Measurements from ENCODE around the gene AGO4. TPM values are rescaled to one million over a fixed set of nuclear protein-coding genes. Genes with fewer than 3 reads are reported as not detected.

The AGO4 gene
- total and polyA plus RNA-seq, 2 of the 8 experiments (the other 6 are each of a cell fraction or from before 2014, with no cell fraction given), result 5.5 to 7.7 TPM

DNA sequence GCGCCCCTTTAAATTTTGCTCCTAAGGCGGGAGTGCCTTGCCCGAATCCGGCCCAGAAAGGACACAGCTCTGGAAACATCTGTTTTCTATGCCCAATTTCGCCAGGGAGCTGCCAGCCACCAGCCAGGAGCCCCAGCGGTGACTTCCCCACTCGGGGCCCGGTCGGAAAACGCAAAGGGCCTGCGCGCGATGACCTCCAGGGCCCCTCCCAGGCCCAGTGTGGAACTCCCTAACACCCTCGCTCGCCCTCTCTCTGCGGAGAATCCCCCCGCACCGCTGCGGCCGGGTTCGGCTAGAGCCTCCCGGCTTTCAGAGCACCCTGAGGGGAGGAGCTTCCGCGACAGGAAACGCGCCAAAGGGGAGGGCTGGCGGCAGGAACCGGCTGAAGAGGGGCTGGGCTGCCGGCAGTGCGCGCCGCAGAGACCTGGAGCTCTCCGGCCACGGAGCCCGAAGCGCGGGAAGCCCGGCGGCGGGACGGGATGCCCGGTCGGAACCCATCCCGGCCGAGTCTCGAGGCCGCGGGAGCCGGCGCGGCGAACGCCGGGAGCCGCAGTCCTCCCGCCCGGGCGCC lies 38.5 kb upstream of the AGO4 start:
- Histone ChIP-seq H3K23ac (ENCODE audit: insufficient read length) (no peak overlapping the region), H3K4me3 (ENCODE audit: extremely low read depth in 1 of 4, insufficient read depth in 2 of 4, low read depth in 3 of 4, low read length in 4 of 4) (peak overlapping the region; percentile 76 to 92 (median 80)), H2BK12ac (ENCODE audit: low read depth, low read length) (no peak overlapping the region), H2BK20ac (ENCODE audit: low read length) (no peak overlapping the region), H4K91ac (replicated peaks; ENCODE audit: insufficient read length, low read length) (peak overlapping the region; percentile 17), H3K27ac (ENCODE audit: low read depth, low read length) (peak overlapping the region; percentile 80), H3K9me3 (ENCODE audit: insufficient read depth in 2 of 2, low read depth in 1 of 2, low read length in 1 of 2) (no peaks in the 10 kb centered on the region), H3K4ac (replicated peaks; ENCODE audit: insufficient read length, low read depth, low read length) (no peak overlapping the region), H3K23me2 (ENCODE audit: low read depth, low read length) (no peaks in the 10 kb centered on the region), H3K9ac (replicated peaks in 1 of 4; ENCODE audit: extremely low read depth in 1 of 4, low read depth in 3 of 4, low read length in 3 of 4) (peak overlapping the region; percentile 87 to 95 (median 90)), H3K79me2 (ENCODE audit: control insufficient read depth in 1 of 2, insufficient read depth in 2 of 2, low read length in 2 of 2) (peaks cover 2 to 33% of the 10 kb centered on the region in 2 experiments; a peak in 3 of 4 replicates), H2BK5ac (ENCODE audit: low read depth, low read length) (no peak overlapping the region; the same call in 1 of the 2 replicates), H2AFZ (ENCODE audit: low read length) (no peak overlapping the region), H4K8ac (ENCODE audit: extremely low read depth, insufficient read depth, low read length) (peak overlapping the region; percentile 92; the same call in 1 of the 2 replicates), H2BK120ac (replicated peaks; ENCODE audit: low read depth, low read length) (peak overlapping the region; percentile 28), H3K18ac (ENCODE audit: extremely low read depth, low read length) (no peak overlapping the region), H3K56ac (replicated peaks; ENCODE audit: insufficient read length, low read depth, low read length) (peak overlapping the region; percentile 89), H3K79me1 (ENCODE audit: low read depth, low read length) (no peaks in the 10 kb centered on the region), H3K14ac (ENCODE audit: insufficient read length) (no peak overlapping the region), H3K27me3 (replicated peaks in 1 of 4; ENCODE audit: control insufficient read depth in 3 of 4, extremely low read depth in 1 of 4, insufficient read depth in 3 of 4, low read length in 3 of 4) (no peaks in the 10 kb centered on the region), H3K4me2 (ENCODE audit: insufficient read depth in 1 of 2, low read depth in 2 of 2, low read length in 2 of 2) (peak overlapping the region; percentile 71 to 79), H4K20me1 (replicated peaks in 1 of 2; ENCODE audit: control insufficient read depth in 1 of 2, insufficient read depth in 2 of 2, low read length in 2 of 2) (peaks cover 0 to 3% of the 10 kb centered on the region in 2 experiments), H3K4me1 (replicated peaks in 1 of 4; ENCODE audit: control insufficient read depth in 3 of 4, insufficient read depth in 4 of 4, low read length in 3 of 4) (no peaks in the 10 kb centered on the region; a peak in 1 of 7 replicates), H3K36me3 (ENCODE audit: control insufficient read depth in 2 of 4, insufficient read depth in 4 of 4, low read length in 3 of 4) (peaks cover 0 to 5% (median 0%) of the 10 kb centered on the region in 4 experiments; a peak in 2 of 8 replicates), H2AK5ac (ENCODE audit: low read depth, low read length) (no peak overlapping the region), H4K5ac (ENCODE audit: insufficient read length, low read depth, low read length) (peak overlapping the region; percentile 69), H2BK15ac (ENCODE audit: low read length) (no peak overlapping the region; the same call in 1 of the 2 replicates)
- 0% methylated on average over 43 of the region's 58 CpGs; no CpG with 5 or more reads in 1 of the 2 experiments for WGBS, 2 experiments (ENCODE audit: extremely low coverage in 1 of 2, insufficient coverage in 1 of 2, insufficient read length in 1 of 2, insufficient replicate concordance in 2 of 2, low coverage in 1 of 2, low lambda C conversion rate in 2 of 2, missing lambda C conversion rate in 1 of 2)
- CTCF ChIA-PET (ENCODE audit: partially characterized antibody), result interaction anchor here (0.8 to 2.7 kb wide), 10 partner anchors 11 to 208 kb away, joined by 3 to 13 read pairs (median 4); no protein-coding TSS in a partner anchor
- POLR2A ChIA-PET (ENCODE audit: partially characterized antibody), result interaction anchor here (0.6 to 2.6 kb wide), 25 partner anchors 9 to 292 kb away, joined by 3 to 10 read pairs (median 4); partner anchors contain the start of genes AGO3 and TFAP2E
- DNase-seq (ENCODE audit: low read depth in 1 of 2, low spot score in 2 of 2), result peak; percentile 73 to 91
- no peak for FAIRE-seq
- TF ChIP-seq NANOG (IDR thresholded peaks at IDR 0.05; ENCODE audit: insufficient read depth, low read depth, low read length, poor library complexity, severe bottlenecking), result no peak
- no peak for TF ChIP-seq TCF12 (IDR thresholded peaks at IDR 0.05; ENCODE audit: low read depth, low read length)
- TF ChIP-seq MAFK (IDR thresholded peaks at IDR 0.05; ENCODE audit: low read depth, low read length), result no peak
- no peak; the same call in 1 of the 2 replicates for TF ChIP-seq CHD2 (IDR thresholded peaks at IDR 0.05; ENCODE audit: low read length)
- TF ChIP-seq, protein P1, sequence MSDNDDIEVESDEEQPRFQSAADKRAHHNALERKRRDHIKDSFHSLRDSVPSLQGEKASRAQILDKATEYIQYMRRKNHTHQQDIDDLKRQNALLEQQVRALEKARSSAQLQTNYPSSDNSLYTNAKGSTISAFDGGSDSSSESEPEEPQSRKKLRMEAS (IDR thresholded peaks at IDR 0.05), result 0 out of 2 replicates have a peak, but pooled peaks have one; percentile 26
- TF ChIP-seq JUND (IDR thresholded peaks at IDR 0.05; ENCODE audit: low read length), result no peak
- TF ChIP-seq EGR1 (IDR thresholded peaks at IDR 0.05; ENCODE audit: borderline replicate concordance, low read depth, low read length), result no peak
- TF ChIP-seq HDAC6 (IDR thresholded peaks at IDR 0.05; ENCODE audit: low read depth, low read length), result no peak
- TF ChIP-seq GTF2F1 (IDR thresholded peaks at IDR 0.05; ENCODE audit: borderline replicate concordance, low read depth, low read length), result 0 out of 2 replicates have a peak, but pooled peaks have one; percentile 38
- TF ChIP-seq SP1 (IDR thresholded peaks at IDR 0.05; ENCODE audit: low read depth, low read length), result no peak
- TF ChIP-seq GABPA (IDR thresholded peaks at IDR 0.05; ENCODE audit: borderline replicate concordance, insufficient read depth, low read length), result no peak
- TF ChIP-seq KDM5A (IDR thresholded peaks at IDR 0.05; ENCODE audit: low read length), result no peak
- TF ChIP-seq SIRT6 (IDR thresholded peaks at IDR 0.05; ENCODE audit: low read length), result no peak

Measured in H1 (cell line).